HG02759 (cell line): ENCODE data around the gene KDM4C.
"Not testable (repeated sequence)": the region's sequence is repeated elsewhere in the genome, so short reads cannot be mapped to it uniquely, and the experiment has no call there.

ENCODE experiments used
- ATAC-seq: cut with Tn5 transposase; IDR thresholded peaks from one replicate; pipeline ENCODE4 v1.9.1; 2021; ENCODE audit warnings: mild to moderate bottlenecking, moderate library complexity; ENCODE audit not compliant: unreplicated experiment

KDM4C gene

DNA sequence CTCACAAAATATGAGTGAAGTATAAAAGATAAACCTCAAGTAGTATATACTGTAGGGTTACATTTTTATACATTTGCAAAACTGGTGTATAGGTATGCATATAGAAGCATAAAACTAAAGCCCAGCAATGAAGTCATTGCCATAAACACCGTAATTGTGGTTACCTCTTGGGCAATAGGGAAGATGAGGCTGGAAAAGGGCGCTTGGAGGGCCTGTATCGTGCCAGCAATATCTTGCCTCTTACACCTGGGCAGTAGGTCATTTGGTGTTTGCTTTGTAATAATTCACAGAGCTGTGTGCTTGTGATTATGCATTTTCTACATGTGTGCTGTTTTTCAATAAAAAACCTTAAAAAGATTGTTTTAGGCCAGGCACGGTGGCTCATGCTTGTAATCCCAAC lies 45.2 kb downstream of the KDM4C start:
- no peak for ATAC-seq

DNA sequence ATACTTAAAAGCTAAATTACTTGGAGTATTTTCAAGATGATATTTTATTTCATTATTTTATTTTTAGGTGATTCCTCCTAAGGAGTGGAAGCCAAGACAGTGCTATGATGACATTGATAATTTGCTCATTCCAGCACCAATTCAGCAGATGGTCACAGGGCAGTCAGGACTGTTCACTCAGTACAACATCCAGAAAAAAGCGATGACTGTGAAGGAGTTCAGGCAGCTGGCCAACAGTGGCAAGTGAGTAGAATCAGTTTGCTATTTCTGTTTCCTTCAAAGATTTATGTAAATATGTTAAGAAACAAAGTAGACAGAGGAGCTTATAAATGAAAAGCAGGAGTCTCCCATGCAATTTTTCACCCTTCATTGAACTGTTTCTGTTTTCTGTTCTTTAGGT lies 47.8 kb downstream of the KDM4C start:
- ATAC-seq: no peak

DNA sequence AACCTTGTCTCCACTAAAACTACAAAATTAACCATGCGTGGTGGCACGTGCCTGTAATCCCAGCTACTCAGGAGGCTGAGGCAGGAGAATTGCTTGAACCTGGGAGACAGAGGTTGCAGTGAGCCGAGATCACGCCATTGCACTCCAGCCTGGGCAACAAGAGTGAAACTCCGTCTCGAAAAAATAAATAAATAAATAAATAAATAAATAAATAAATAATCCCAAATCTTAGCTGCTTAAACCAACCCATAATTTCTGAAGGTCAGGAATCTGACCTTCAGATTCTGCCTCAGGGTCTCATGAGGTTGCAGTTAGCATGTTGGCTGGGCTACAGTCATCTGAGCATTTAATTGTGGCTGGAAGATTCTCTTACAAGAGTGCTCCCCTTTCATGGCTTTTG lies 48.5 kb downstream of the KDM4C start:
- ATAC-seq: not testable (repeated sequence)

DNA sequence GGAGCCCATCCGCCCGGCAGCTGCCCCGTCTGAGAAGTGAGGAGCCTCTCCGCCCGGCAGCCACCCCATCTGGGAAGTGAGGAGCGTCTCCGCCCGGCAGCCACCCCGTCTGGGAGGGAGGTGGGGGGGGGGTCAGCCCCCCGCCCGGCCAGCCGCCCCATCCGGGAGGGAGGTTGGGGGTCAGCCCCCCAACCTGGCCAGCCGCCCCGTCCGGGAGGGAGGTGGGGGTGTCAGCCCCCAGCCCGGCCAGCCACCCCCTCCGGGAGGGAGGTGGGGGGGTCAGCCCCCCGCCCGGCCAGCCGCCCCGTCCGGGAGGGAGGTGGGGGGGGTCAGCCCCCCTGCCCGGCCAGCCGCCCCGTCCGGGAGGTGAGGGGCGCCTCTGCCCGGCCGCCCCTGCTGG lies 49.9 kb downstream of the KDM4C start:
- ATAC-seq: not testable (repeated sequence)

DNA sequence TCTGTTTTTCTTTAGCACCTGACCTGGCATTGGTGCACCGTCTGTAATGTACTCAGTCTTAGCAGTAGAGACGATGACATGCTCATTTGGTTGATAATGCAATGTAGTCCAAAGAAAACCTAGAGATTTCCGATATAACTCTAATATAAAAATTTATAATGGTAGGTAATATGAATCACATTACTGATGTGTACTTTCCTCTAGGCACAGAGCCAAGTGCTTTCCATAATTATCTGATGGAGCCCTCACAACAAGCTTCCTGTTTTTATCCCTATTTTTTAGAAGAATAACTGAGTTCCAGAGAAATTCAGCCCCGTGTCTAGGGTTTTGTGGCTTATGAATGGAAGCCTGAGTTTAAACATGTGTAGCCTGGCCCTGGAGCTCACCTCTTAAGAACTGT lies 53.7 kb downstream of the KDM4C start:
- ATAC-seq: no peak

DNA sequence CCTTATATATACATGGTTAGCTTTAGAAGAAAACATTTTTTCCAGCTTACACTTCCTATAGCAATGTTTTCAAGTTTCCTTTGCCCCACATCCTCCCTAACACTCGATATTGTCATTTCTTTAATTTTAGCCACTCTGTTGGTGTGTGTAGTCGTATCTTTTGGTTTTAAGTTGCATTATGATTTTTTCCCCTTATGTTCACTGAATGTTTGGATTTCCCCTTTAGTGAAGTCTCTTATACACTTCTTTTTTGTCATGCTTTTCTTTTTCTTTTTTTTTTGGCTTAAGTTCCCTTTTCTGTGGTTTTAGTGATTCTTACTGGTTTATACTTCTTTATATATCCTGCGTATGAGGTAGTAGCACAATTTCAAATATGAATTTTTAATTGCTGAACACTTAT lies 58.8 kb downstream of the KDM4C start:
- ATAC-seq: no peak

DNA sequence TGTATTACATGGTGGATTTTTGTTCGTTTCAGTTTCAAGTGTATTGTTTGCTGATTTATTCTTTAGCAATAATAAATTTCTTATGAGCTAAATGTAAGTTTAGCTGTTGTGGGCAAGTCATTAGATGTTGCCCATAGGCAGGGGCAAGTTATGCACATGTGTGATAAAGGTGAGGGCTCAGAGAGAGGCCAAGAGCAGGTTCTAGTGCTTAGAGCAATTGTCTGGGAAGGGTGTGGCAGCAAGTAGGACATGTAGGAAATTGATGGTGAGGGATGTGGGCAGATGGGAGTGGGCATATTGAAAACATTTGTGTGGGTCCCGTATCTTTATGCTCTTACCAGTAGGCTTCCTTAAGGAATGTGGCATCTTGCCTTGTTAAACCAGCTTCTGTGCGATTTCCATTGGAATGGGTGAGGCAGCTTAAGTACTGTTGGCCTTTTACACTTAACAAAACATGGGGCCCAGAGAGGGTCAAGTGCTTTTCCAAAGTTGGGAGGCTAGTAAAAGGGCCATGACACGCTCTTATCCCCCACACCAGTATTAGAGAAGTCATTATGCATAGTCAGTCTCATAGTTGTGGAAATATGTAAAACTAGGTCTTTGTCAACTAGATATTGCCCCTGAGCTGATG lies 60.6 kb downstream of the KDM4C start:
- no peak for ATAC-seq

DNA sequence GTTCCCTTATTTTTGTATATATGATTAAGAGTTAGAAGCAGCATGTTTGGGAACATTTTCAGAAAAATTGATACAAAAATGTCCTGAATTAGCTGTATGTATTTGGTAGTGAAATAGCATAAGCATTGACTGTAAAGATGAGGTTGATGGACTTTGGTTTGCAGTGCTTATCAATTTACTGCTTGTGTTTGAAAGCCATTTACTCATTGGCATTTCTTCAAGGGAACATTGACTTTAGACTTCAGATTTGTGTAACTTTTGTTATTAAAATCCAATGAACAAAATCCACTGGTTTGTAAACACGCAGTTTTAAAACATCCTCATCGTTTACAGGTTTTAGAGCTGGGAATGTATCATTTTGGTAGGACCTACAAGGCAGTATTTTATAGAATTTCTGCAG lies 61.3 kb downstream of the KDM4C start:
- ATAC-seq: no peak

DNA sequence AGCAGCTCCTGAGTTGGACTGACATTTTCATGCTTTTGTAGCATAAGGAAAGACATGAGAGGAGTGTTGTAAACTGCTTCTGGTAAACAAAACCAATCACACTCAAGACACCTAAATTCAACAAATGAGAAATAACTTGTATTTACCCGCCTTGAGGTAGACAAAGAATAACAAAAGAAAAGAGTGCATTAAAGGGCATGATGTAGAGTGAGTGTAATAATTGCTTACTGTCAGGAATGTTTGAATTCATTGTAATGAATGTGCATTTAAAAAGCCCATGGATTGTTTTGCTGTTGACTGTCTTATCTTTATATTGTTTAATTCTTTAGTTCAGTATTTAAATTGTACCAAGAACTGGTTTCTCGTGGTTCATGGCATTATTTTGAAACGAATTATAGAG lies 61.8 kb downstream of the KDM4C start:
- no peak for ATAC-seq

DNA sequence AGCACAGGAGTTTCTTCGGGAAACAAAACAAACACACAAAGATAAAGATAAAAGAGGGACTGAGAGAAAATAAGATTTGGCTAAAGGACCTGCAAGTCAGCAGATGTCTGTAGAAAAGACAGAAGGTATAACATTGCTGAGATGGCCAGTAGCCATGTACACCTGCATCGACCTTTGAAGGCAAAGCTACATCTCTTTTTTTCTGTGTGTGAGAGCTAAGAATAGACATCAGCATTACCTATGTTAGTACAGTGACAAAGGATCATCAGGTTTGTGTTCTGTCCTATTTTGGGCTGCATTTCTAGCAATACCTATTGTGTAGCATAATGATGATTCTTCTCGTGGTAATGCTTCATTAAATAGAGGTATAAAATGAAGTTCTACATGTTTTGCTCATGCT lies 64.9 kb downstream of the KDM4C start:
- no peak for ATAC-seq

DNA sequence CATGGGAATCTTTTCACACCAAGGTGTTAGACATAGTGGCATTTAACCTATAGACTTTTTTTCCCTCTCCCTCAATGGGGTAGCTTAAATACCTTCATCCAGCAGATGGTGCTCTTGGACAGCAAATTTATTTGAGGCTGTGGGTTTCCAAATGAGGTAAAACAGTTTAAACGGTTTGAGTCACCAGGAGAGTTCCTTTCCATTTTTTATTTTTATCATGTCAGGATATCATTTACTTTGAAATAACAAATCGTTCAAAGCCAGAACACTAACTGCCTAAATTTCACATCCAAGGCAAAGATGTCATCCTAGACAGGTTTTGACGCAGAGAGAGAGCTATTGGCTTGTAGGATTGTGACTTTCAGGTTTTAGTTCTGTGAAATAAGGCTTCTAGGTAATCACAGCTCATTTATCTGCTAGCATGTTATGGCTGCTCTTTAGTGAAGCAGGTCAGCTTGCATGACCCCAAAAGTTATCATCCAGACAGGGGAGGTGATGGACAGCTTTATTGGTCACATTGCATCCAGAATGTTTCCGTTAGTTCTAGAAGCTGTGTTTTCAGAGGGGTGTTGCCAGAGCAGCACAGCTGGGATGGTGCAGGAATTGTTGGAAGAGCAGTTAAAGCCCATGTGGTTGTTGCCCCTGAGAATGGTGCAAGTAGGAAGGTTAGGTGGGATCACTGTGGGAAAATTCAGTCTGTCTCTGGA lies 69.8 kb downstream of the KDM4C start:
- no peak for ATAC-seq

DNA sequence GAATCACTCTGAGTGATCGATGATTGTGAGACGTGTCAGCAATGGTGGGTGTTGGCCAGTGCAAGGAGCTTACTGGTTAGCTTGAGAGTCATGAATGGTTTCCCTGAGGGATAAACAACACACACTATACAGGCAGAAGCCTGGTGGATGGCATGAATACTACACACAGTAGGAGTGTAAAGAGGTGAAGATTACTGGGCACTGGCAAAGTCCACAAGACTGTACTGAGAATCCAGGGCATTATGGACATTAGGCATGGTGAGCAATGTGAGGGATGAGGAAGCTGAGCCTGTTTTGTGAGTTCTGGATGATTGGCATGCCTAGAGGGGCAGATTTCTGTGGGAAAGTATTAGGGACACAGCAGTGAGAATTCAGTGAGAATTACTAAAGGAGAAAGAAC lies 71.3 kb downstream of the KDM4C start:
- no peak for ATAC-seq

DNA sequence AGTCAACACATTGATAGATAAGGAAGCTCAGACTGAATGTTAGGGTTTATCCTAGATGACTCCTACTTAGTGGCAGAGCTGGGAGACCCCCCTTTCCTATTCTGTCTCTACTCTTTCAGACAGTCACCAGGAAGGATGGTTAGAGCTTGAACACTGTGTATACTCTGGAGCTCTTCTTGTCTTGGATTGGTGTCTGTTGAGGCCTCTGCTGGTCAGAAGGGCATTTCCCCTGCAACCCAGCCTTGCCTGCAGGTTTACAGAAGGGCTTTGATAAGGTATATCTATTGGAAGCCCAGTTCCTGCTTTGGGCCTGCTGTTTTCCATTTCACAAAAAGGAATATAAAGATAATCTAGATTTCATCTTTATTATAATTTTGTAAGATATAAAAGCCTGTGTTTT lies 71.8 kb downstream of the KDM4C start:
- ATAC-seq: no peak

DNA sequence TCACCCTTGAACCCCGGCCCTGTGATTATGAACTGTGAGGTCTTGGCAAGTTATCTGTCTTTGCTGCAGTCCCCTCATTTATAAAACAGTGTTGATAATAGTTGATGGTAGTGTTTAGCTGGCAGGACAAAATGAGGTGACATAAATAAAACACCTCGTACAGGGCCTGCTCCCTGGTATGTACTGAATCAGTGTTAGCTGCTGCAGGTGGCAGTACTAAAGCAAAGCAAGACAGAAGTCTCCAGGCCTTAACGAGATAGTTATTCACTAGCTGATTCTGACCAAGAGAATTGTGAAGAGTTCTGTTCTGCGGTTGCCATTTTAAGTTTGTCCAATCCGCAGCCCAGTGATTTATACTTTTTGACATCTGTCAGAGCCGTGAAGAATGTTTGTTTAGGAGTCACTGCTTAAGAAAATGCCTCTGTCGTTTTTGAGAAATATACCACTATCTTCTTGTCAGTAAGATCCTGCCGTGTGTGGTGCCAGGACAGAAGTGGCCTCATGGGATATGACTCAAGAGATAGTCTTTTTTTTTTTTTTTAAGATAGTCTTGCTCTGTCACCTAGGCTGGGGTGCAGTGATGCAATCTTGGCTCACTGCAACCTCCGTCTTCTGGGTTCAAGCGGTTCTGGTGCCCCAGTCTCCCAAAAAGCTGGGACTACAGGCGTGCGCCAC lies 75.9 kb downstream of the KDM4C start:
- ATAC-seq: no peak

DNA sequence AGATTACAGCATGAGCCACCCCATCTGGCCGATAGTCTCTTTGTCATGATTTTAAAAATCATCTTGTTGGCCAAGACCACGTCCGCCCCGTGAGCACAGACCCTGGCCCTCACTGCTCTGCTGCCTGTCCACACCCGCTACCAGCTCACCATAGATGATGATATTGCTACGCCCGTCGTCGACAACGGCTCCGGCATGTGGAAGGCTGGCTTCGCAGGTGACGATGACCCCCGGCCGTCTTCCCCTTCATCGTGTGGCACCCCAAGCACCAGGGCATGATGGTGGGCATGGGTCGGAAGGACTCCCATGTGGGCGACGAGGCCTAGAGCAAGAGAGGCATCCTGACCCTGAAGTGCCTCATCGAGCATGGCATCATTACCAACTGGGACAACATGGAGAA lies 76.5 kb downstream of the KDM4C start:
- ATAC-seq: no peak

DNA sequence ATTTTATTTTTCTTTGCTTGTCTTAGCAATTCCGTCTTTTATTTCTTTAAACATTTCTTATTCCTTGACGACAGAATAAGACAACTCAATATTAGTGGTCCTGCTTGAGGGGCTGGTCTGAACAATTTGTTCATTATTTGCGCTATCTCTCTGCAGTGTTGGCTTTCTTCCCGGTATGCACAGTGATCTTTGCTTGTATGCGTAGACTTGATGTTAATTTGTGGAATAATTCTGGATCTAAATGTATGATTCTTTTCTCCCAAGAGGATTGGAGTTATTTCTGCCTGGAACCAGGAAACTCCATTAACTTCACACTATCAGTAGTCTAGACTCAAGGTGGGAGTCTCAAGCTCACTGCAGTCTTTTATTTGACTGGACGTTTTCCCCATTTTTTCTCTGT lies 80.4 kb downstream of the KDM4C start:
- no peak for ATAC-seq

DNA sequence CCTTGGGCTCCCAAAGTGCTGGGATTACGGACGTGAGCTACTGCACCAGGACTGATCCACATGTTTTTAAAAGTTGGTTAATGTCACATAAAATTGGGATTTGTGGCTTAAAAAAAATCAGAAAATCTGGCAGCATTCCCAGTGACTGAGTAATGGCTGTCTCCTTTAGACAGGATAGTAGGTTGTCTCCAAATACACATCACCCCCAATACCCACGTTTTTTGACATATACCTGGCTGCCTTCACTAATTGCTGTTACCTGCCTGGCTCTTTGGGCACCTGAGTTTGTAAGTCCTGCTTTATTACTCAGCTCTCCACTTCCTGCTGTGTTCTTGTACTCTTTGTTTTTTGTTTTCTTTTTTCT lies 84.8 kb downstream of the KDM4C start:
- ATAC-seq: no peak

DNA sequence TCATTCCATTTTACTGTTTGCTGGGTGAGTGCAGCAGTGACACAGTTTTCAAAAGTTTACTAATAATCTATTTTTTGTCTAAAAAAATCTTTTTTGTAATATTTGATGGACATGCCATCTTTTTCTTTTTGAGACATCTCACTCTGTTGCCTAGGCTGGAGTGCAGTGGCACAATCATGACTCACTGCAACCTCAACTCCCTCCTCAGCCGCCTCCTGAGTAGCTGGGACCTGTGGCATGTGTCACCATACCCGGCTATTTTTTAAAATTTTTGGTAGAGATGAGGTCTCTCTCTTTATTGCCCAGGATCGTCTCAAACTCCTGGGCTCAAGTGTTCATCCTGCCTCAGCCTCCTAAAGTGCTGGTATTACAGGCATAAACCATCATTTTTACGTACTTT lies 86.0 kb downstream of the KDM4C start:
- no peak for ATAC-seq

DNA sequence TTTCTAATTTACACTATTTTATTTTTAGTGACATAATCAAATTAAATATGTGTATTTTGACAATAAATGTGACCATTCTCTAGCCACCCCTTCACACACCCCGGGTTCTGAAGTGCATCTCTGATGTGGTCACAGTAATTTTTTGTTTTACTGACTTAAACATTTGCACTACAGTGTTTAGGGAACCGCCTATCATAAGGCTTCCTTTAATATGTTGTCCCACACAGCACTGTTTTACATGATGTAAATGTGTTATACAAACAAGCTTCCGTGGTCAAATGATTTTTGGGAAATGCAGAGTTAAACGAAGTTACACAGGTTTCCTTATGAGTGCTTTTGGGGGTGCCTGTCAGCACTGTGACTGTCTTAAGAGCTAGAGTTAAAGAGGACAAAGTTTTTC lies 86.5 kb downstream of the KDM4C start:
- ATAC-seq: no peak

DNA sequence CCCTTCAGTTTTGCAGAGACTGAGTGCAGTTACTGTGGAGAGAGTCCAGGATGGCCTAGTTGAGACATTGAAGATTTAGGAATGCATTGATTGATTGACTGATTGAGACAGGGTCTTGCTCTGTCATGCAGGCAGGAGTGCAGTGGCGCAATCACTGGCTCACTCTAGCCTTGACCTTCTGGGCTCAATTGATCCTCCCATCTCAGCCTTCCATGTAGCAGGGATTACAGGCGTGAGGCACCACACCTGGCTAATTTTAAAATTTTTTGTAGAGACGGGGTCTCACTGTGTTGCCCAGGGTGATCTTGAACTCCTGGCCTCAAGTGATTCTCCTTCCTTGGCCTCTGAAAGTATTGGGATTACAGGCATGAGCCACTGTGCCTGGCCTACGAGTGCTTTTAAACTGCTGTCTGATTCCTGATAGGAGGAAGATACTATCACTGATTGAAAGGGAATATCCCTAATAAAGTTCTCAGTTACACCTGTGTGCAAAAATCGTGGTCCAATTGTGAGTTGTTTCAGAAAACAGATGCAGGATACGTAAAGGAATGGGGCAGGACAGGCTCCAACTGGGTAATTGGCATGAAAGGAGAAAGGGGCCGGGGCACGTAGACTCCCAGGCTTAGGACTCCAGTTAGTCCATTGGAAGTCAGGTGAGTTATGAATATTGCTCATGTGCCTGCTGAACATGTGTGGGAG lies 87.5 kb downstream of the KDM4C start:
- ATAC-seq: no peak

DNA sequence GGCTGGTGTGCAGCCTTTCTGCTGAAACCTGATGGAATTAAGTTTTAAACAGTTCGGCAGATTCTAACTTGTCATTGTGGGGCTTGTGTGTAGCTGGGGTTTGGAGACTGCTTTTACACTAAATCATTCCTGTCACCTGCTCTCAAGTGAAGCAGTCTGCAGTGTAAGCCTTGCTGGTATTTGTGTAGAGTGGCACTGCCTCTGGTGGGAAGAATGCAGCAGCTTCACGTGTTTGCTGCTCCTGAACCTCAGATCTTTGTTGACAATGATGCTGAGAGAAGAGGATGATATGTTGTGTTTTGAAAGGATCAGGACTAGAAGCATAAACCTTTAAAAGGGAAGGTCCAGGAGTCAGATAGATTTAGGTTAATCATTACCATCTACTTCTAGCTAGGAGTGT lies 88.1 kb downstream of the KDM4C start:
- no peak for ATAC-seq
